MM.1S (cell line): ENCODE data around the gene ELP2.

Experiments used
- EZH2 ChIP-seq: fragments of 300-600 bp; sonication (generic); optimal IDR thresholded peaks from 2 replicates; pipeline ENCODE3; 2017; ENCODE audit warnings: low read depth, mild to moderate bottlenecking, antibody characterized with exemption, low read length, mixed read lengths
- EZH2phosphoT487 ChIP-seq: fragments of 300-600 bp; sonication (generic); IDR thresholded peaks from 2 replicates; pipeline ENCODE4 v1.6.1; 2018; ENCODE audit warnings: antibody characterized with exemption, low read length
- TF ChIP-seq, protein P1 (sequence below): fragments of 300-600 bp; sonication (generic); IDR thresholded peaks from 2 replicates; pipeline ENCODE4 v1.5.1; 2016; ENCODE audit warnings: antibody characterized with exemption, low read length, mixed read lengths

DNA sequence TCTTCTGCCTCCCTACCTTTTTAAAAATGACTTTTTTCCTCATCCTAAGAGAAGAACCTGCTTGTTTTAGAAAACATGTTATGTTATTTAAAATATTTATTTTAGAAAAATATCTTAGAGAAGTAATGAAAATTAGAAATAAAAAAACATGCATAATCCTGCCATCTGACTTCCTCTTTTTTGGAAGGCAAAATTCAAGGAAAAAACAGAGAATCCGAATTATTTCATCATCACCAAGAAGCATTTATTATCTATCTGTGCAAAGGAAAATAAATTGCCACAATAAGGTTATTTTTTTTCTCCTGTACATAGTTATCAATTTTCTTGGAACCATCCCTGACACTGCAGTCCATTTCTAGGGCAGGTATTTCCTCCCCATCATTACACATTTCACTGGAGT is 15.0 kb upstream of the ELP2 start:
- no peak for TF ChIP-seq EZH2
- TF ChIP-seq, protein P1, sequence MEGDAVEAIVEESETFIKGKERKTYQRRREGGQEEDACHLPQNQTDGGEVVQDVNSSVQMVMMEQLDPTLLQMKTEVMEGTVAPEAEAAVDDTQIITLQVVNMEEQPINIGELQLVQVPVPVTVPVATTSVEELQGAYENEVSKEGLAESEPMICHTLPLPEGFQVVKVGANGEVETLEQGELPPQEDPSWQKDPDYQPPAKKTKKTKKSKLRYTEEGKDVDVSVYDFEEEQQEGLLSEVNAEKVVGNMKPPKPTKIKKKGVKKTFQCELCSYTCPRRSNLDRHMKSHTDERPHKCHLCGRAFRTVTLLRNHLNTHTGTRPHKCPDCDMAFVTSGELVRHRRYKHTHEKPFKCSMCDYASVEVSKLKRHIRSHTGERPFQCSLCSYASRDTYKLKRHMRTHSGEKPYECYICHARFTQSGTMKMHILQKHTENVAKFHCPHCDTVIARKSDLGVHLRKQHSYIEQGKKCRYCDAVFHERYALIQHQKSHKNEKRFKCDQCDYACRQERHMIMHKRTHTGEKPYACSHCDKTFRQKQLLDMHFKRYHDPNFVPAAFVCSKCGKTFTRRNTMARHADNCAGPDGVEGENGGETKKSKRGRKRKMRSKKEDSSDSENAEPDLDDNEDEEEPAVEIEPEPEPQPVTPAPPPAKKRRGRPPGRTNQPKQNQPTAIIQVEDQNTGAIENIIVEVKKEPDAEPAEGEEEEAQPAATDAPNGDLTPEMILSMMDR = no peak
- TF ChIP-seq EZH2phosphoT487 = no peak
